Esophagus squamous epithelium (tissue), 5 donors: ENCODE results near the gene JHY. TPM values are rescaled to one million over a fixed set of nuclear protein-coding genes. Genes with fewer than 3 reads are reported as not detected.

Experiments used
- DNase-seq: peaks from one replicate; lab custom pipeline; 2025; lab: John Stamatoyannopoulos, UW
- H3K27ac ChIP-seq, 4 donors: fragments of 200-600 bp; sonication (generic); one replicate each; pipeline ENCODE4 v1.5.1; 2016 to 2019; ENCODE audit warnings: mild to moderate bottlenecking in 1 of 4
- H3K27me3 ChIP-seq, 4 donors: fragments of 200-600 bp; sonication (generic); 1 replicate in 3 of 4; 2 replicates in 1 of 4; pipeline versions ENCODE4 v1.5.1 to v1.6.0; 2017 to 2021; ENCODE audit warnings: antibody characterized with exemption in 1 of 4
- H3K36me3 ChIP-seq, 3 donors: fragments of 200-600 bp; sonication (generic); one replicate each; pipeline ENCODE4 v1.5.1; 2016 to 2019
- H3K4me1 ChIP-seq, 3 donors: fragments of 200-600 bp; sonication (generic); one replicate each; pipeline ENCODE4 v1.5.1; 2017 to 2019
- H3K4me3 ChIP-seq, 4 donors: fragments of 200-600 bp; sonication (generic); 1 replicate in 3 of 4; 2 replicates in 1 of 4; pipeline ENCODE4 v1.5.1; 2016 to 2019; ENCODE audit warnings: mild to moderate bottlenecking in 2 of 4, moderate library complexity in 1 of 4
- H3K9me3 ChIP-seq, 3 donors: fragments of 200-600 bp; sonication (generic); one replicate each; pipeline ENCODE4 v1.5.1; 2016 to 2019
- POLR2A ChIP-seq, 4 donors: fragments of 450-650 bp; IDR thresholded peaks; one replicate each; pipeline ENCODE4 v1.6.1; 2017; ENCODE audit warnings: antibody characterized with exemption in 4 of 4, mild to moderate bottlenecking in 4 of 4, moderate library complexity in 3 of 4
- WGBS, 2 donors: methylation state at CpG; one replicate each; pipeline ENCODE4 v1.1.5; 2018; 5-methylcytosine and 5-hydroxymethylcytosine counted together
- intact Hi-C: fragments of 100-400 bp; cut with DNase I; formaldehyde crosslinking; loops from one replicate; pipeline ENCODE4 v1.15.0; 2022
- total RNA-seq, 4 donors: library from RNA; depleted of rRNA; stranded (reverse); fragments of >200 nt; gene quantifications; one replicate each; pipeline ENCODE4 v1.1.0, GENCODE V29; 2016
- TF ChIP-seq, protein P1 (sequence below), 6 experiments: fragments of 450-650 bp in 4 of 6; fragments of 200-600 bp in 2 of 6; sonication (generic) in 2 of 6; IDR thresholded peaks; one replicate each; pipeline ENCODE4 v1.5.1; 2016 to 2019; ENCODE audit warnings: antibody characterized with exemption in 6 of 6, mild to moderate bottlenecking in 4 of 6, moderate library complexity in 4 of 6
- donor health status: DM: yes; HTN: yes; CAD: no.

The JHY gene
- total RNA-seq, 4 donors from 2014 or later, result 0.91 to 3.4 (median 1.2) TPM

DNA sequence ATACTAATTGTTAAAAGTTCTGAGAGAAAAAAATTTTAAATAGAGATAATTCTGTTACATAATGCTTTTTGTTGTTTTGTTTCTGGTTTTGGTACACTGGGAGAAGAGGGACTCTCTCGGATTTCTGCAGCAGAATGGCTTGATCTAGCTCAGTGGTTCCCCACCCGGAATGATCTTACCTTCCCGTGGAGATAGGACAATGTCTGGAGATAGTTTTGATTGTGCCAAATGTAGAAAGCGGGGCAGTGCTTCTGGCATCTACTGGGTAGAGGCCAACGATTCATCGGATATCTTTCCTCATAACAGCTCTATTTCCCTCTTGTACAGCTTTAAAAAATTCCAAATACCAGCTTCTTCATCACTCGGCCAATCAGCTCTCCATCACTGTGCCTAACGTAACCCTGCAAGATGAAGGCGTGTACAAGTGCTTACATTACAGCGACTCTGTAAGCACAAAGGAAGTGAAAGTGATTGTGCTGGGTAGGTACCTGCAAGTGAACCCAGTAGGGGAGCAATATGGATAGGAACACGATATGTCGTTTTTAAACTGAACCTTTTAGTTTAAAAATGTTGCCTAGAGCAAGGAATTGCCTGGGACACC, 31.1 kb upstream of the JHY start:
- WGBS, 2 donors, result 67 to 76% methylated on average over 12 of the region's 12 CpGs
- no peaks in the 10 kb centered on the region for H3K9me3 ChIP-seq
- peaks cover 0 to 3% (median 0%) of the 10 kb centered on the region in 4 donors for H3K27me3 ChIP-seq
- H3K4me1 ChIP-seq, result peaks cover 0 to 11% (median 0%) of the 10 kb centered on the region in 3 donors
- H3K36me3 ChIP-seq, result no peaks in the 10 kb centered on the region
- H3K4me3 ChIP-seq, result no peak overlapping the region
- intact Hi-C loops, result loop anchor here (5.0 kb wide), 2 partner anchors 54 to 219 kb away; no protein-coding TSS in a partner anchor
- H3K27ac ChIP-seq, result no peak overlapping the region
- TF ChIP-seq POLR2A (IDR thresholded peaks at IDR 0.05), result no peak
- TF ChIP-seq, protein P1, sequence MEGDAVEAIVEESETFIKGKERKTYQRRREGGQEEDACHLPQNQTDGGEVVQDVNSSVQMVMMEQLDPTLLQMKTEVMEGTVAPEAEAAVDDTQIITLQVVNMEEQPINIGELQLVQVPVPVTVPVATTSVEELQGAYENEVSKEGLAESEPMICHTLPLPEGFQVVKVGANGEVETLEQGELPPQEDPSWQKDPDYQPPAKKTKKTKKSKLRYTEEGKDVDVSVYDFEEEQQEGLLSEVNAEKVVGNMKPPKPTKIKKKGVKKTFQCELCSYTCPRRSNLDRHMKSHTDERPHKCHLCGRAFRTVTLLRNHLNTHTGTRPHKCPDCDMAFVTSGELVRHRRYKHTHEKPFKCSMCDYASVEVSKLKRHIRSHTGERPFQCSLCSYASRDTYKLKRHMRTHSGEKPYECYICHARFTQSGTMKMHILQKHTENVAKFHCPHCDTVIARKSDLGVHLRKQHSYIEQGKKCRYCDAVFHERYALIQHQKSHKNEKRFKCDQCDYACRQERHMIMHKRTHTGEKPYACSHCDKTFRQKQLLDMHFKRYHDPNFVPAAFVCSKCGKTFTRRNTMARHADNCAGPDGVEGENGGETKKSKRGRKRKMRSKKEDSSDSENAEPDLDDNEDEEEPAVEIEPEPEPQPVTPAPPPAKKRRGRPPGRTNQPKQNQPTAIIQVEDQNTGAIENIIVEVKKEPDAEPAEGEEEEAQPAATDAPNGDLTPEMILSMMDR (IDR thresholded peaks at IDR 0.05), result no peak
- DNase-seq, result no peak

DNA sequence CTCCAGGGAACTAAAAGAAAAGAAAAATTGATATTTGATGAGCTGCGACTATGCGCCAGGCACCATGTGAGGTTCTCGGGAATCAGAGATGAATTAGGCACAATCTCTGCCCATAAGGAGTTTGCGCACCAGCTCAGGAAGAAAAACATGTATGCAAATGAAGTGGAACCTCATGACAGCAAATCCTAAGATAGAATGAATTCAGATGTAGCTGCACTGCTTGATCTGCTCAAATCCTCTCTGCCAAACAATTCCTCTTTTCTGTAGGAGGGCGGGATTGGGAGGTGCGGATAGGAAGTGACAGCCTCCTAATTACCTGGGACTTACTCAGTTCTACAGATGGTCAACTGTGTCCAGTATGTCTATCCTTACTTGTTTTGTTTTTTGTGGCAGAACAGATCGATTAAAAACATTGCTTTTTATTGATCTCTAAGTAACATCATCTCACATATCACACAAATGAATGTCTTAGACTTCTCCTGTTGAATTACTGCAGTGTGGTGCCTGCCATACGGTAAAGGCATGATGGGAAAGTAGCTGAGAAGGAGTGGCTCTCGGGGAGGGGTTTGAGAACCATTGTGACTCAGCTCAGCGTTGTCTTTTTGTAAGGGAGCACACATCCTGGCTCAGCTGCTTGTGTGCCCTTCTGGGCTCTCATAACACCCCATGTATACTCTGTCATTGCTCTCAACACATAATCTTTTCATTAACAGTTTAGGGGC, 30.3 kb upstream of the JHY start:
- TF ChIP-seq, protein P1 (IDR thresholded peaks at IDR 0.05), result no peak
- TF ChIP-seq POLR2A (IDR thresholded peaks at IDR 0.05), result no peak
- WGBS, 2 donors, result 67 to 69% methylated on average over 10 of the region's 10 CpGs
- no peaks in the 10 kb centered on the region for H3K9me3 ChIP-seq
- H3K36me3 ChIP-seq, result no peaks in the 10 kb centered on the region
- intact Hi-C loops, result loop anchor here (5.0 kb wide), 2 partner anchors 55 to 220 kb away; no protein-coding TSS in a partner anchor
- H3K27me3 ChIP-seq, result peaks cover 0 to 3% (median 0%) of the 10 kb centered on the region in 4 donors
- peaks cover 0 to 18% (median 0%) of the 10 kb centered on the region in 3 donors for H3K4me1 ChIP-seq
- H3K27ac ChIP-seq, result peak overlapping the region in 2 of 4 donors; percentile 54 to 55
- no peak overlapping the region for H3K4me3 ChIP-seq
- DNase-seq, result no peak

DNA sequence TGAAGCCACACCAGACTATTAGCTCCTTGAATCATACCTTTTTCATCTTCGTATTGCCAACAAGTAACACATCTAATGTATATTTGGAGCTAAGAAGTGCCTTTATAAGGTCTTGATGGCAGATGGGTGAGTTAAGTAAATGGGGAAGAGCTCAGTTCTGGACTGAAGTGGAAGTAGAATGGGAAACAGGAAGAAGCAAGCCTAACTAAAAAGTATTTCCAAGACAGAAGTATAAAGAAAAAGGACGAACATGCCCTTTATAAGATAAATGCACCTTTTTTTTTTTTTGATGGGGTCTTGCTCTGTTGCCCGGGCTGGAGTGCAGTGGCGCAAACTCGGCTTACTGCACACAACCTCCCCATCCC, 29.8 kb upstream of the JHY start:
- Histone ChIP-seq H3K27me3 (peaks cover 0 to 3% (median under 1%) of the 10 kb centered on the region in 4 donors), H3K4me3 (no peak overlapping the region), H3K4me1 (peaks cover 0 to 19% (median 0%) of the 10 kb centered on the region in 3 donors), H3K9me3 (no peaks in the 10 kb centered on the region), H3K36me3 (no peaks in the 10 kb centered on the region), H3K27ac (peak overlapping the region in 2 of 4 donors; percentile 54 to 55)
- no peak for DNase-seq
- TF ChIP-seq, protein P1 (IDR thresholded peaks at IDR 0.05), result no peak
- TF ChIP-seq POLR2A (IDR thresholded peaks at IDR 0.05), result no peak
- WGBS, 2 donors, result 90% methylated on average over 5 of the region's 5 CpGs
- intact Hi-C loops, result loop anchor here (5.0 kb wide), 2 partner anchors 55 to 220 kb away; no protein-coding TSS in a partner anchor

DNA sequence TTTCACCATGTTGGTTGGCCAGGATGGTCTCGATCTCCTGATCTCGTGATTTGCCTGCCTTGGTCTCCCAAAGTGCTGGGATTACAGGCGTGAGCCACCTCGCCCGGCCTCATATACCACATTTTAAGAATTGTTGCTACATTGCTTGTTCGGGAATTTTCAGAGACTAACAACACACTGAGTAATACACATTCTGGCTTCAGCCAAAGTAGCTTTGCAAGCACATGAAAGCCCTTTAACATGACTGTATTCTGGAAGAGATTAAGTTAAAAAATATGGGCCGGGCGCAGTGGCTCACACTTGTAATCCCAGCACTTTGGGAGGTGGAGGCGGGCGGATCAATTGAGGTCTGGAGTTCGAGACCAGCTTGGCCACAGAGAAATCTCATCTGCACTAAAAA, 29.3 kb upstream of the JHY start:
- intact Hi-C loops, result loop anchor here (5.0 kb wide), 2 partner anchors 56 to 221 kb away; no protein-coding TSS in a partner anchor

More for the DNA sequence above, 29.3 kb upstream of the JHY start:
- Histone ChIP-seq H3K4me1 (peaks cover 0 to 19% (median 0%) of the 10 kb centered on the region in 3 donors), H3K36me3 (no peaks in the 10 kb centered on the region), H3K27me3 (peaks cover 0 to 5% (median 1%) of the 10 kb centered on the region in 4 donors), H3K27ac (peak overlapping the region in 2 of 4 donors; percentile 54 to 55), H3K4me3 (no peak overlapping the region), H3K9me3 (no peaks in the 10 kb centered on the region)
- 80 to 82% methylated on average over 11 of the region's 11 CpGs for whole genome bisulfite sequencing, 2 donors
- no peak for DNase-seq
- TF ChIP-seq, protein P1 (IDR thresholded peaks at IDR 0.05), result no peak
- TF ChIP-seq POLR2A (IDR thresholded peaks at IDR 0.05), result no peak
